GM23338 (cell line): ENCODE measurements around the gene TMTC2. TPM values are rescaled to one million over a fixed set of nuclear protein-coding genes. Genes with fewer than 3 reads are reported as not detected.

Experiments
- ATAC-seq: fragments of 200-7000 bp; cut with Tn5 transposase; 3 replicates; pipeline ENCODE4 v1.9.1; 2020
- DNase-seq: peaks from one replicate; pipeline ENCODE4 v3.0.0-alpha.2; 2015; ENCODE audit warnings: low spot score
- H2AFZ ChIP-seq: fragments of 200-600 bp; sonication (generic); 2 replicates; pipeline ENCODE4 v1.8.0; 2016; ENCODE audit warnings: antibody characterized with exemption, mild to moderate bottlenecking, moderate library complexity
- H3F3A ChIP-seq: fragments of 200-600 bp; sonication (generic); replicated peaks from 2 replicates; pipeline ENCODE4 v1.8.0; 2017; ENCODE audit warnings: antibody characterized with exemption, mixed run types, low read depth
- H3K27ac ChIP-seq: fragments of 200-600 bp; sonication (generic); 2 replicates; pipeline ENCODE4 v1.6.1; 2016; ENCODE audit warnings: low read depth
- H3K27me3 ChIP-seq: fragments of 200-600 bp; sonication (generic); 2 replicates; pipeline ENCODE4 v1.8.0; 2016; ENCODE audit warnings: mild to moderate bottlenecking, mixed run types, moderate library complexity; ENCODE audit not compliant: insufficient read depth
- H3K36me3 ChIP-seq: fragments of 200-600 bp; sonication (generic); 2 replicates; pipeline ENCODE4 v1.8.0; 2016; ENCODE audit warnings: mild to moderate bottlenecking; ENCODE audit not compliant: insufficient read depth
- H3K4me1 ChIP-seq: fragments of 200-600 bp; sonication (generic); 2 replicates; pipeline ENCODE4 v1.8.0; 2016; ENCODE audit warnings: mild to moderate bottlenecking, moderate library complexity; ENCODE audit not compliant: insufficient read depth
- H3K4me2 ChIP-seq: fragments of 200-600 bp; sonication (generic); 2 replicates; pipeline ENCODE4 v1.7.1; 2017; ENCODE audit warnings: mixed run types
- H3K4me3 ChIP-seq: fragments of 200-600 bp; sonication (generic); 2 replicates; pipeline ENCODE4 v1.6.1; 2016; ENCODE audit warnings: mixed run types
- H3K79me2 ChIP-seq: fragments of 200-600 bp; sonication (generic); replicated peaks from 2 replicates; pipeline ENCODE4 v1.8.0; 2017; ENCODE audit warnings: mild to moderate bottlenecking; ENCODE audit not compliant: insufficient read depth
- H3K9me2 ChIP-seq: fragments of 200-600 bp; sonication (generic); 2 replicates; pipeline ENCODE4 v1.8.0; 2017; ENCODE audit not compliant: insufficient read depth
- H4K20me1 ChIP-seq: fragments of 200-600 bp; sonication (generic); replicated peaks from 2 replicates; pipeline ENCODE4 v1.8.0; 2017; ENCODE audit warnings: mild to moderate bottlenecking; ENCODE audit not compliant: insufficient read depth
- H3K27ac Mint-ChIP-seq: 2 replicates; pipeline ENCODE4 v1.8.0; 2020; ENCODE audit warnings: inconsistent platforms, mild to moderate bottlenecking, moderate library complexity, mixed read lengths
- H3K27me3 Mint-ChIP-seq: 3 replicates; pipeline ENCODE4 v1.8.0; 2022; ENCODE audit warnings: low read depth, mild to moderate bottlenecking, moderate library complexity, mixed read lengths, inconsistent platforms; ENCODE audit not compliant: insufficient read depth, poor library complexity
- H3K36me3 Mint-ChIP-seq: 3 replicates; pipeline ENCODE4 v1.8.0; 2021; ENCODE audit warnings: low read depth, mild to moderate bottlenecking, inconsistent platforms, moderate library complexity, mixed read lengths
- H3K4me1 Mint-ChIP-seq: 3 replicates; pipeline ENCODE4 v1.8.0; 2020; ENCODE audit warnings: mild to moderate bottlenecking, inconsistent platforms, mixed read lengths
- H3K4me3 Mint-ChIP-seq: 3 replicates; pipeline ENCODE4 v1.8.0; 2021; ENCODE audit warnings: moderate library complexity, mild to moderate bottlenecking, inconsistent platforms, mixed read lengths
- H3K9me3 Mint-ChIP-seq: 3 replicates; pipeline ENCODE4 v1.8.0; 2020; ENCODE audit warnings: moderate library complexity, mild to moderate bottlenecking, inconsistent platforms, mixed read lengths
- EZH2 ChIP-seq: fragments of 200-600 bp; sonication (generic); IDR thresholded peaks from one replicate; pipeline ENCODE4 v1.8.0; 2017; ENCODE audit warnings: antibody characterized with exemption, mild to moderate bottlenecking, low read depth; ENCODE audit not compliant: unreplicated experiment
- EZH2phosphoT487 ChIP-seq: fragments of 200-600 bp; sonication (generic); IDR thresholded peaks from one replicate; pipeline ENCODE4 v1.8.1; 2018; ENCODE audit warnings: antibody characterized with exemption; ENCODE audit not compliant: unreplicated experiment
- JUNB ChIP-seq: IDR thresholded peaks from one replicate; pipeline ENCODE4 v1.6.1; 2016; ENCODE audit warnings: antibody characterized with exemption; ENCODE audit not compliant: unreplicated experiment
- NANOG ChIP-seq: IDR thresholded peaks from 2 replicates; pipeline ENCODE4 v1.6.1; 2016; ENCODE audit warnings: antibody characterized with exemption, borderline replicate concordance
- POLR2AphosphoS5 ChIP-seq: IDR thresholded peaks from 2 replicates; pipeline ENCODE4 v1.6.1; 2016; ENCODE audit warnings: antibody characterized with exemption, low read depth
- polyA plus RNA-seq: library from polyadenylated mRNA; unstranded; fragments of >200 nt; fragmentation: Nextera tagmentation; extraction: Ambion mirVana; gene quantifications from 2 replicates; pipeline ENCODE4 v1.2.1, GENCODE V29; 2016
- total RNA-seq: library from RNA; depleted of rRNA; stranded (reverse); fragments of >200 nt; shearing (Covaris generic); gene quantifications from 2 replicates; pipeline ENCODE4 v1.2.3, GENCODE V29; 2014
- TF ChIP-seq, protein P1 (sequence below): fragments of 250-450 bp; sonication (Bioruptor Pico); IDR thresholded peaks from 2 replicates; pipeline ENCODE4 v1.5.0; 2020; ENCODE audit warnings: mild to moderate bottlenecking, moderate library complexity
- TF ChIP-seq, protein P2 (sequence below): IDR thresholded peaks from 2 replicates; pipeline ENCODE4 v1.6.1; 2016; ENCODE audit warnings: antibody characterized with exemption

The TMTC2 gene
- total and polyA plus RNA-seq, 2 experiments from 2014 or later = 0.57 to 6.5 TPM

DNA sequence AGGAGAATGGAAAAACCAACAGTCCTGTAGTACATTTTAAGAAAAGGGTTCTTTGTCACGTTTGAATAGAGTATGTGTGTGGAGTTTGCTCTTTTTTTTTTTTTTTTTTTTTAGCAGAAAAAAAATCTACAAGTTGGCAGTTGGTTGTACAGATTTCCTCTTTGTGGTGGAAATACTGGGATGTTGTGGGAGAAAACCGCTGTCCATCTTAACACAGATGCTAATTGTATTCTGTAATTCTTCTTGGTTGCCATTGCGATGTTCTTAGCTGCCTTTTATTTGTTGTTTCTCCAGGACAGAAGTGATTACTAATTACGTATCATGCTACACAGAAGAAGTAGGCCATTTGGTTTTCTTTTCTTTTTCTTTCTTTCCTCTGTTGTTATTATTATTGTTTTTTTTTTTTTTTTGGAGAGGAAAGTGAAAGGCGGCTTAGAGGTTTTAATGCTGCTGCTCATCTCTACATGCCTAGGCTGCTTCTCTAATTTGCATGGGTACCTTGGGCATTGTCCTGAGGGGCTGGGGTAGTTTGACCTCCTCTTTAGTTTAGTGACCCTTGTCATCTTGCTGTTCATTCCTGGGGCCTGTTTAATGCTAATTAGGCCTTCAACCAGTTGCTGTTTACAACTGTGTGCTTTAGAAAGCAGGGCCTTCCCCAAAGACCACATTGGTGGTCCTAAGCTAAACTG is 94.7 kb downstream of the TMTC2 start:
- Histone ChIP-seq H4K20me1 (no peaks in the 10 kb centered on the region), H3F3A (no peaks in the 10 kb centered on the region), H3K4me2 (peak overlapping the region; percentile 45), H2AFZ (no peak overlapping the region), H3K9me2 (no peaks in the 10 kb centered on the region), H3K27ac (no peak overlapping the region; the same call in 1 of the 2 replicates), H3K27me3 (no peaks in the 10 kb centered on the region), H3K4me3 (no peak overlapping the region), H3K79me2 (no peaks in the 10 kb centered on the region), H3K4me1 (peaks cover 24% of the 10 kb centered on the region), H3K36me3 (no peaks in the 10 kb centered on the region)
- Mint-ChIP-seq H3K36me3 (no peaks in the 10 kb centered on the region), H3K27me3 (no peaks in the 10 kb centered on the region), H3K4me1 (peaks cover 49% of the 10 kb centered on the region), H3K27ac (no peak overlapping the region), H3K9me3 (no peaks in the 10 kb centered on the region), H3K4me3 (no peak overlapping the region)
- no peak for TF ChIP-seq EZH2phosphoT487
- ATAC-seq = peak; percentile 95
- peak; percentile 43 for DNase-seq

DNA sequence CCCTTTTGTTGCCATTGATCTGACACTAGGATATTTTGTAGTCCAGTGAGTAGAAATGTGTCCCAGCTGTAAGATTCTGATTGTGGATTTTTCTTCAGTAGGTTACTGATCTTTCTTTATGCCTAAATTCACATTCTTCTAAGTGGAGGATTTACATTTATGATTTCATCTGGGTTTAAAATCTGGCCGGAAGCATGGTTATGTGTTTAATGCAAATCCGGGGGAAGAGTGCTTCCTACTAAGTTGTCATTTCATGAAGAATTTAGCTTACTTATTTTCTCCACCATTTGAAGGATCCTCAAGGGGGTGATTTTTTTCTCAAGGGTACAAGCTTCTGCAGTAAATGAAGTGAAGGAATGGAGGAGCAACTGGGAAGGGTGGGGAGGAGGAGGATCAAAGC is 96.7 kb downstream of the TMTC2 start:
- H3K27me3 Mint-ChIP-seq = no peaks in the 10 kb centered on the region
- ATAC-seq (no peak), DNase-seq (no peak)
- TF ChIP-seq EZH2phosphoT487 (no peak), NANOG (no peak), POLR2AphosphoS5 (no peak)
- H3K36me3 Mint-ChIP-seq = no peaks in the 10 kb centered on the region
- no peak overlapping the region for H3K27ac ChIP-seq
- no peak overlapping the region for H3K27ac Mint-ChIP-seq
- H3K27me3 ChIP-seq = no peaks in the 10 kb centered on the region
- H4K20me1 ChIP-seq = no peaks in the 10 kb centered on the region
- no peak overlapping the region for H3K4me3 ChIP-seq
- H3K9me2 ChIP-seq = no peaks in the 10 kb centered on the region
- H3K79me2 ChIP-seq = no peaks in the 10 kb centered on the region
- no peaks in the 10 kb centered on the region for H3K36me3 ChIP-seq
- no peak overlapping the region for H3K4me2 ChIP-seq
- H3K4me1 Mint-ChIP-seq = peaks cover 55% of the 10 kb centered on the region
- H3F3A ChIP-seq = no peaks in the 10 kb centered on the region
- H3K4me1 ChIP-seq = peaks cover 24% of the 10 kb centered on the region
- no peak overlapping the region for H2AFZ ChIP-seq
- H3K4me3 Mint-ChIP-seq = no peak overlapping the region
- H3K9me3 Mint-ChIP-seq = no peaks in the 10 kb centered on the region

DNA sequence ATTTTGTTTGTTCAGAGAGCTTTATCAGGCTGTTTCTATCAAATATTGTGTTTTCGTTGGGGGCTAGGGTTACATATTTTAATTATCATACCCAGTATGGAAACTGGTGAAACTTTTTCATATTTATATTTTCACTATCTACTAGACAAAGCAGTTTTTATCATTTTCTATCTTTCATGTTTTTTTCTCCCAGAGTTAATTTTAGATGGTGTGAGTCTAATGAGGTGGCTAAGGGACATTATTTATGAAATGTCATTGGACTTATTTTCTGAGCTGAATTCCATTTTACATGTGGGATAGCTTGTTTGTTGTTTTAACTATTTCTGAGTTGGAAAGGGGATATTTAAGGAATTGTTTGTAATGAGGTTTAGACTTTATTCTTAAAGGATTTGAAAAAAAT is 100.3 kb downstream of the TMTC2 start:
- H3K4me3 Mint-ChIP-seq = no peak overlapping the region
- no peak overlapping the region for H2AFZ ChIP-seq
- H4K20me1 ChIP-seq = no peaks in the 10 kb centered on the region
- no peaks in the 10 kb centered on the region for H3K9me3 Mint-ChIP-seq
- H3F3A ChIP-seq = no peaks in the 10 kb centered on the region
- TF ChIP-seq POLR2AphosphoS5 (no peak), JUNB (no peak), EZH2 (no peak), EZH2phosphoT487 (no peak), NANOG (no peak)
- TF ChIP-seq, protein P1, sequence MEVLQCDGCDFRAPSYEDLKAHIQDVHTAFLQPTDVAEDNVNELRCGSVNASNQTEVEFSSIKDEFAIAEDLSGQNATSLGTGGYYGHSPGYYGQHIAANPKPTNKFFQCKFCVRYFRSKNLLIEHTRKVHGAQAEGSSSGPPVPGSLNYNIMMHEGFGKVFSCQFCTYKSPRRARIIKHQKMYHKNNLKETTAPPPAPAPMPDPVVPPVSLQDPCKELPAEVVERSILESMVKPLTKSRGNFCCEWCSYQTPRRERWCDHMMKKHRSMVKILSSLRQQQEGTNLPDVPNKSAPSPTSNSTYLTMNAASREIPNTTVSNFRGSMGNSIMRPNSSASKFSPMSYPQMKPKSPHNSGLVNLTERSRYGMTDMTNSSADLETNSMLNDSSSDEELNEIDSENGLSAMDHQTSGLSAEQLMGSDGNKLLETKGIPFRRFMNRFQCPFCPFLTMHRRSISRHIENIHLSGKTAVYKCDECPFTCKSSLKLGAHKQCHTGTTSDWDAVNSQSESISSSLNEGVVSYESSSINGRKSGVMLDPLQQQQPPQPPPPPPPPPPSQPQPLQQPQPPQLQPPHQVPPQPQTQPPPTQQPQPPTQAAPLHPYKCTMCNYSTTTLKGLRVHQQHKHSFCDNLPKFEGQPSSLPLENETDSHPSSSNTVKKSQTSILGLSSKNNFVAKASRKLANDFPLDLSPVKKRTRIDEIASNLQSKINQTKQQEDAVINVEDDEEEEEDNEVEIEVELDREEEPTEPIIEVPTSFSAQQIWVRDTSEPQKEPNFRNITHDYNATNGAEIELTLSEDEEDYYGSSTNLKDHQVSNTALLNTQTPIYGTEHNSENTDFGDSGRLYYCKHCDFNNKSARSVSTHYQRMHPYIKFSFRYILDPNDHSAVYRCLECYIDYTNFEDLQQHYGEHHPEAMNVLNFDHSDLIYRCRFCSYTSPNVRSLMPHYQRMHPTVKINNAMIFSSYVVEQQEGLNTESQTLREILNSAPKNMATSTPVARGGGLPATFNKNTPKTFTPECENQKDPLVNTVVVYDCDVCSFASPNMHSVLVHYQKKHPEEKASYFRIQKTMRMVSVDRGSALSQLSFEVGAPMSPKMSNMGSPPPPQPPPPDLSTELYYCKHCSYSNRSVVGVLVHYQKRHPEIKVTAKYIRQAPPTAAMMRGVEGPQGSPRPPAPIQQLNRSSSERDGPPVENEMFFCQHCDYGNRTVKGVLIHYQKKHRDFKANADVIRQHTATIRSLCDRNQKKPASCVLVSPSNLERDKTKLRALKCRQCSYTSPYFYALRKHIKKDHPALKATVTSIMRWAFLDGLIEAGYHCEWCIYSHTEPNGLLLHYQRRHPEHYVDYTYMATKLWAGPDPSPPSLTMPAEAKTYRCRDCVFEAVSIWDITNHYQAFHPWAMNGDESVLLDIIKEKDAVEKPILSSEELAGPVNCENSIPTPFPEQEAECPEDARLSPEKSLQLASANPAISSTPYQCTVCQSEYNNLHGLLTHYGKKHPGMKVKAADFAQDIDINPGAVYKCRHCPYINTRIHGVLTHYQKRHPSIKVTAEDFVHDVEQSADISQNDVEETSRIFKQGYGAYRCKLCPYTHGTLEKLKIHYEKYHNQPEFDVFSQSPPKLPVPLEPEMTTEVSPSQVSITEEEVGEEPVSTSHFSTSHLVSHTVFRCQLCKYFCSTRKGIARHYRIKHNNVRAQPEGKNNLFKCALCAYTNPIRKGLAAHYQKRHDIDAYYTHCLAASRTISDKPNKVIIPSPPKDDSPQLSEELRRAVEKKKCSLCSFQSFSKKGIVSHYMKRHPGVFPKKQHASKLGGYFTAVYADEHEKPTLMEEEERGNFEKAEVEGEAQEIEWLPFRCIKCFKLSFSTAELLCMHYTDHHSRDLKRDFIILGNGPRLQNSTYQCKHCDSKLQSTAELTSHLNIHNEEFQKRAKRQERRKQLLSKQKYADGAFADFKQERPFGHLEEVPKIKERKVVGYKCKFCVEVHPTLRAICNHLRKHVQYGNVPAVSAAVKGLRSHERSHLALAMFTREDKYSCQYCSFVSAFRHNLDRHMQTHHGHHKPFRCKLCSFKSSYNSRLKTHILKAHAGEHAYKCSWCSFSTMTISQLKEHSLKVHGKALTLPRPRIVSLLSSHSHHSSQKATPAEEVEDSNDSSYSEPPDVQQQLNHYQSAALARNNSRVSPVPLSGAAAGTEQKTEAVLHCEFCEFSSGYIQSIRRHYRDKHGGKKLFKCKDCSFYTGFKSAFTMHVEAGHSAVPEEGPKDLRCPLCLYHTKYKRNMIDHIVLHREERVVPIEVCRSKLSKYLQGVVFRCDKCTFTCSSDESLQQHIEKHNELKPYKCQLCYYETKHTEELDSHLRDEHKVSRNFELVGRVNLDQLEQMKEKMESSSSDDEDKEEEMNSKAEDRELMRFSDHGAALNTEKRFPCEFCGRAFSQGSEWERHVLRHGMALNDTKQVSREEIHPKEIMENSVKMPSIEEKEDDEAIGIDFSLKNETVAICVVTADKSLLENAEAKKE (CRISPR knock-in tag) = no peak
- TF ChIP-seq, protein P2, sequence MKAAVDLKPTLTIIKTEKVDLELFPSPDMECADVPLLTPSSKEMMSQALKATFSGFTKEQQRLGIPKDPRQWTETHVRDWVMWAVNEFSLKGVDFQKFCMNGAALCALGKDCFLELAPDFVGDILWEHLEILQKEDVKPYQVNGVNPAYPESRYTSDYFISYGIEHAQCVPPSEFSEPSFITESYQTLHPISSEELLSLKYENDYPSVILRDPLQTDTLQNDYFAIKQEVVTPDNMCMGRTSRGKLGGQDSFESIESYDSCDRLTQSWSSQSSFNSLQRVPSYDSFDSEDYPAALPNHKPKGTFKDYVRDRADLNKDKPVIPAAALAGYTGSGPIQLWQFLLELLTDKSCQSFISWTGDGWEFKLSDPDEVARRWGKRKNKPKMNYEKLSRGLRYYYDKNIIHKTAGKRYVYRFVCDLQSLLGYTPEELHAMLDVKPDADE = no peak
- H3K27ac Mint-ChIP-seq = no peak overlapping the region; the same call in 1 of the 2 replicates
- peaks cover 13% of the 10 kb centered on the region for H3K4me1 ChIP-seq
- H3K27ac ChIP-seq = no peak overlapping the region
- H3K27me3 Mint-ChIP-seq = no peaks in the 10 kb centered on the region
- no peak for ATAC-seq
- H3K4me2 ChIP-seq = no peak overlapping the region
- no peaks in the 10 kb centered on the region for H3K36me3 ChIP-seq
- no peak overlapping the region for H3K4me3 ChIP-seq
- H3K36me3 Mint-ChIP-seq = no peaks in the 10 kb centered on the region
- peaks cover 40% of the 10 kb centered on the region for H3K4me1 Mint-ChIP-seq
- H3K9me2 ChIP-seq = no peaks in the 10 kb centered on the region
- H3K79me2 ChIP-seq = no peaks in the 10 kb centered on the region
- no peaks in the 10 kb centered on the region for H3K27me3 ChIP-seq
- no peak for DNase-seq
